ENCODE data around the gene PTPRN2. TPM values are rescaled to one million over a fixed set of nuclear protein-coding genes. Genes with fewer than 3 reads are reported as not detected.

The PTPRN2 gene
- total and polyA plus RNA-seq, 2 of the 8 experiments (the other 6 are each of a cell fraction or from before 2014, with no cell fraction given) = 2.6 to 4.5 TPM

DNA sequence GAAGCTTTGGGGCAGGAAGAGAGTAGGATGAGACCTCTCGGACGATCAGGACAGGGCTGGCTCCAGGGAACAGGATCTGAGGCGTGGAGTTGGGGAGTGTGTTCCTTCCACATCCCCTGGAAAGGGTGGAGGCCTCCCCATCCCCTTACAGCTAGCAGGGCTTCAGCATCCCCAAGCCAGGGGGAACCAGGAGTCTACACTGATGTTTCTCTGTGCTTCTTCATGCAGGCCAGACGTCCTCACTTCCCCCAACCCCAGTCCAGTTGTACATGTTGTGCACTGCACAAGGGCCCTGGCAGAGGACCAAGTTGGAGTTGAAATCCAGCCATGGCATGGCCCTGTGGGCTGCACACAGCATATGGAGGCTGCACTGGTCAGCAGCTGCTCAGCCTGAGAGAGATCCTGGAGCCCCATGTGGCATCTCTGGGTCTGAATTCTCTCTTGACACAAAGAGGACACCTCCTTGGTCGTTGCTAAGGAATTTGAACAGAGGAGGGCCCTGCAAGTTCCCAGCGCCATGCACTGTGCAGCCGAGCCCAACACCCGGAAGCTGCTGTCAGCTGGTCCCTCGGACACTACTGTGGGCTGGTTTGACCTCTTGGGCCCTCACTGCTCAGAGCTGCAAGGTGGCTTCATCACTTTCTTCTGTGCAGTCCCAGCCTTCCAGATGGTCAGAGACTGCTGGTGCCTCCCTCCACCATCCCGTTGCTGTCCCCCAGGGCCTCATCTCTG, 1069.7 kb downstream of the PTPRN2 start (continued):
- TF ChIP-seq, protein P1, sequence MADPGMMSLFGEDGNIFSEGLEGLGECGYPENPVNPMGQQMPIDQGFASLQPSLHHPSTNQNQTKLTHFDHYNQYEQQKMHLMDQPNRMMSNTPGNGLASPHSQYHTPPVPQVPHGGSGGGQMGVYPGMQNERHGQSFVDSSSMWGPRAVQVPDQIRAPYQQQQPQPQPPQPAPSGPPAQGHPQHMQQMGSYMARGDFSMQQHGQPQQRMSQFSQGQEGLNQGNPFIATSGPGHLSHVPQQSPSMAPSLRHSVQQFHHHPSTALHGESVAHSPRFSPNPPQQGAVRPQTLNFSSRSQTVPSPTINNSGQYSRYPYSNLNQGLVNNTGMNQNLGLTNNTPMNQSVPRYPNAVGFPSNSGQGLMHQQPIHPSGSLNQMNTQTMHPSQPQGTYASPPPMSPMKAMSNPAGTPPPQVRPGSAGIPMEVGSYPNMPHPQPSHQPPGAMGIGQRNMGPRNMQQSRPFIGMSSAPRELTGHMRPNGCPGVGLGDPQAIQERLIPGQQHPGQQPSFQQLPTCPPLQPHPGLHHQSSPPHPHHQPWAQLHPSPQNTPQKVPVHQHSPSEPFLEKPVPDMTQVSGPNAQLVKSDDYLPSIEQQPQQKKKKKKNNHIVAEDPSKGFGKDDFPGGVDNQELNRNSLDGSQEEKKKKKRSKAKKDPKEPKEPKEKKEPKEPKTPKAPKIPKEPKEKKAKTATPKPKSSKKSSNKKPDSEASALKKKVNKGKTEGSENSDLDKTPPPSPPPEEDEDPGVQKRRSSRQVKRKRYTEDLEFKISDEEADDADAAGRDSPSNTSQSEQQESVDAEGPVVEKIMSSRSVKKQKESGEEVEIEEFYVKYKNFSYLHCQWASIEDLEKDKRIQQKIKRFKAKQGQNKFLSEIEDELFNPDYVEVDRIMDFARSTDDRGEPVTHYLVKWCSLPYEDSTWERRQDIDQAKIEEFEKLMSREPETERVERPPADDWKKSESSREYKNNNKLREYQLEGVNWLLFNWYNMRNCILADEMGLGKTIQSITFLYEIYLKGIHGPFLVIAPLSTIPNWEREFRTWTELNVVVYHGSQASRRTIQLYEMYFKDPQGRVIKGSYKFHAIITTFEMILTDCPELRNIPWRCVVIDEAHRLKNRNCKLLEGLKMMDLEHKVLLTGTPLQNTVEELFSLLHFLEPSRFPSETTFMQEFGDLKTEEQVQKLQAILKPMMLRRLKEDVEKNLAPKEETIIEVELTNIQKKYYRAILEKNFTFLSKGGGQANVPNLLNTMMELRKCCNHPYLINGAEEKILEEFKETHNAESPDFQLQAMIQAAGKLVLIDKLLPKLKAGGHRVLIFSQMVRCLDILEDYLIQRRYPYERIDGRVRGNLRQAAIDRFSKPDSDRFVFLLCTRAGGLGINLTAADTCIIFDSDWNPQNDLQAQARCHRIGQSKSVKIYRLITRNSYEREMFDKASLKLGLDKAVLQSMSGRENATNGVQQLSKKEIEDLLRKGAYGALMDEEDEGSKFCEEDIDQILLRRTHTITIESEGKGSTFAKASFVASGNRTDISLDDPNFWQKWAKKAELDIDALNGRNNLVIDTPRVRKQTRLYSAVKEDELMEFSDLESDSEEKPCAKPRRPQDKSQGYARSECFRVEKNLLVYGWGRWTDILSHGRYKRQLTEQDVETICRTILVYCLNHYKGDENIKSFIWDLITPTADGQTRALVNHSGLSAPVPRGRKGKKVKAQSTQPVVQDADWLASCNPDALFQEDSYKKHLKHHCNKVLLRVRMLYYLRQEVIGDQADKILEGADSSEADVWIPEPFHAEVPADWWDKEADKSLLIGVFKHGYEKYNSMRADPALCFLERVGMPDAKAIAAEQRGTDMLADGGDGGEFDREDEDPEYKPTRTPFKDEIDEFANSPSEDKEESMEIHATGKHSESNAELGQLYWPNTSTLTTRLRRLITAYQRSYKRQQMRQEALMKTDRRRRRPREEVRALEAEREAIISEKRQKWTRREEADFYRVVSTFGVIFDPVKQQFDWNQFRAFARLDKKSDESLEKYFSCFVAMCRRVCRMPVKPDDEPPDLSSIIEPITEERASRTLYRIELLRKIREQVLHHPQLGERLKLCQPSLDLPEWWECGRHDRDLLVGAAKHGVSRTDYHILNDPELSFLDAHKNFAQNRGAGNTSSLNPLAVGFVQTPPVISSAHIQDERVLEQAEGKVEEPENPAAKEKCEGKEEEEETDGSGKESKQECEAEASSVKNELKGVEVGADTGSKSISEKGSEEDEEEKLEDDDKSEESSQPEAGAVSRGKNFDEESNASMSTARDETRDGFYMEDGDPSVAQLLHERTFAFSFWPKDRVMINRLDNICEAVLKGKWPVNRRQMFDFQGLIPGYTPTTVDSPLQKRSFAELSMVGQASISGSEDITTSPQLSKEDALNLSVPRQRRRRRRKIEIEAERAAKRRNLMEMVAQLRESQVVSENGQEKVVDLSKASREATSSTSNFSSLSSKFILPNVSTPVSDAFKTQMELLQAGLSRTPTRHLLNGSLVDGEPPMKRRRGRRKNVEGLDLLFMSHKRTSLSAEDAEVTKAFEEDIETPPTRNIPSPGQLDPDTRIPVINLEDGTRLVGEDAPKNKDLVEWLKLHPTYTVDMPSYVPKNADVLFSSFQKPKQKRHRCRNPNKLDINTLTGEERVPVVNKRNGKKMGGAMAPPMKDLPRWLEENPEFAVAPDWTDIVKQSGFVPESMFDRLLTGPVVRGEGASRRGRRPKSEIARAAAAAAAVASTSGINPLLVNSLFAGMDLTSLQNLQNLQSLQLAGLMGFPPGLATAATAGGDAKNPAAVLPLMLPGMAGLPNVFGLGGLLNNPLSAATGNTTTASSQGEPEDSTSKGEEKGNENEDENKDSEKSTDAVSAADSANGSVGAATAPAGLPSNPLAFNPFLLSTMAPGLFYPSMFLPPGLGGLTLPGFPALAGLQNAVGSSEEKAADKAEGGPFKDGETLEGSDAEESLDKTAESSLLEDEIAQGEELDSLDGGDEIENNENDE (IDR thresholded peaks at IDR 0.05; ENCODE audit: insufficient replicate concordance, low read length) = no peak
- TF ChIP-seq SUZ12 (IDR thresholded peaks at IDR 0.05; ENCODE audit: low read length) (no peak), TCF12 (IDR thresholded peaks at IDR 0.05; ENCODE audit: low read depth, low read length) (no peak), MAFK (IDR thresholded peaks at IDR 0.05; ENCODE audit: low read depth, low read length) (no peak), HDAC6 (IDR thresholded peaks at IDR 0.05; ENCODE audit: low read depth, low read length) (no peak), CBX8 (IDR thresholded peaks at IDR 0.05; ENCODE audit: borderline replicate concordance, low read depth, low read length) (no peak), PHF8 (conservative IDR thresholded peaks at IDR 0.05; ENCODE audit: low read depth, low read length) (no peak)
- TF ChIP-seq, protein P2, sequence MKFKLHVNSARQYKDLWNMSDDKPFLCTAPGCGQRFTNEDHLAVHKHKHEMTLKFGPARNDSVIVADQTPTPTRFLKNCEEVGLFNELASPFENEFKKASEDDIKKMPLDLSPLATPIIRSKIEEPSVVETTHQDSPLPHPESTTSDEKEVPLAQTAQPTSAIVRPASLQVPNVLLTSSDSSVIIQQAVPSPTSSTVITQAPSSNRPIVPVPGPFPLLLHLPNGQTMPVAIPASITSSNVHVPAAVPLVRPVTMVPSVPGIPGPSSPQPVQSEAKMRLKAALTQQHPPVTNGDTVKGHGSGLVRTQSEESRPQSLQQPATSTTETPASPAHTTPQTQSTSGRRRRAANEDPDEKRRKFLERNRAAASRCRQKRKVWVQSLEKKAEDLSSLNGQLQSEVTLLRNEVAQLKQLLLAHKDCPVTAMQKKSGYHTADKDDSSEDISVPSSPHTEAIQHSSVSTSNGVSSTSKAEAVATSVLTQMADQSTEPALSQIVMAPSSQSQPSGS (IDR thresholded peaks at IDR 0.05; ENCODE audit: low read length) = no peak

Measured in H1 (cell line).